Measurements from ENCODE around the gene LAP3.
"Not testable (repeated sequence)": the region's sequence is repeated elsewhere in the genome, so short reads cannot be mapped to it uniquely, and the experiment has no call there.

LAP3 gene

GRCh38 chr4:17562157-17562556 is 14.8 kb upstream of the LAP3 start:
- no peak for DNase-seq

- DNase-seq, result no peak
Measured at GRCh38 chr4:17565846-17566245, 11.2 kb upstream of the LAP3 start.

GRCh38 chr4:17567271-17567670 is 9.7 kb upstream of the LAP3 start:
- DNase-seq, result no peak

GRCh38 chr4:17574206-17574605 is 2.8 kb upstream of the LAP3 start:
- no peak for DNase-seq

GRCh38 chr4:17575177-17575576 is 1.8 kb upstream of the LAP3 start:
- not testable (repeated sequence) for DNase-seq

GRCh38 chr4:17577665-17578481 is 875 bp downstream of the LAP3 start:
- peak; percentile 65 for DNase-seq

- no peak for DNase-seq
Measured at GRCh38 chr4:17578482-17578891, 1.5 kb downstream of the LAP3 start.

- DNase-seq, result no peak
Measured at GRCh38 chr4:17580969-17581368, 4.0 kb downstream of the LAP3 start.

GRCh38 chr4:17583276-17583675 is 6.3 kb downstream of the LAP3 start:
- no peak for DNase-seq

GRCh38 chr4:17583941-17584340 is 6.9 kb downstream of the LAP3 start:
- no peak for DNase-seq

GRCh38 chr4:17584521-17585213 is 7.7 kb downstream of the LAP3 start:
- DNase-seq, result no peak

- DNase-seq, result no peak
Measured at GRCh38 chr4:17587094-17587822, 10.3 kb downstream of the LAP3 start.

- DNase-seq, result no peak
Measured at GRCh38 chr4:17589355-17589754, 12.4 kb downstream of the LAP3 start.

- no peak for DNase-seq
Measured at GRCh38 chr4:17595471-17596005, 18.5 kb downstream of the LAP3 start.

GRCh38 chr4:17597517-17597916 is 20.5 kb downstream of the LAP3 start:
- no peak for DNase-seq

GRCh38 chr4:17599826-17600225 is 22.8 kb downstream of the LAP3 start:
- no peak for DNase-seq

- no peak for DNase-seq
Measured at GRCh38 chr4:17605236-17605635, 28.2 kb downstream of the LAP3 start.

- peak; percentile 71 for DNase-seq
Measured at GRCh38 chr4:17613761-17614415, 36.9 kb downstream of the LAP3 start.

GRCh38 chr4:17614416-17615299 is 37.7 kb downstream of the LAP3 start, which contains the start of gene MED28:
Gene MED28, plus strand, starts transcription at chr4:17614641. Its CDS starts 14 bp downstream, at chr4:17614655.
- DNase-seq, result peak; percentile 98

GRCh38 chr4:17616283-17616682 is 39.3 kb downstream of the LAP3 start:
- no peak for DNase-seq

GRCh38 chr4:17618926-17619325 is 41.9 kb downstream of the LAP3 start:
- DNase-seq, result no peak

Measured in activated effector memory CD4-positive, alpha-beta T cell treated with anti-CD3 and anti-CD28 coated beads, Interleukin-2, amount 50 U/mL, for 16 hours (primary cell).